Left kidney (tissue), 2 donors: ENCODE measurements around the gene SLC35C1. TPM values are rescaled to one million over a fixed set of nuclear protein-coding genes. Genes with fewer than 3 reads are reported as not detected.

ENCODE experiments used
- DNase-seq: peaks from one replicate; pipeline ENCODE4 v3.0.0-alpha.2; 2013
- polyA plus RNA-seq: library from polyadenylated mRNA; unstranded; fragments of 120-200 nt; gene quantifications from one replicate; pipeline ENCODE4 v1.2.1, GENCODE V29; 2013; ENCODE audit not compliant: insufficient read length

SLC35C1 gene
- polyA plus RNA-seq, 1 donor: 6.4 TPM

- DNase-seq: peak; percentile 92
Observed at GRCh38 chr11:45843158-45843924, 38.4 kb downstream of the SLC35C1 start.

DNA sequence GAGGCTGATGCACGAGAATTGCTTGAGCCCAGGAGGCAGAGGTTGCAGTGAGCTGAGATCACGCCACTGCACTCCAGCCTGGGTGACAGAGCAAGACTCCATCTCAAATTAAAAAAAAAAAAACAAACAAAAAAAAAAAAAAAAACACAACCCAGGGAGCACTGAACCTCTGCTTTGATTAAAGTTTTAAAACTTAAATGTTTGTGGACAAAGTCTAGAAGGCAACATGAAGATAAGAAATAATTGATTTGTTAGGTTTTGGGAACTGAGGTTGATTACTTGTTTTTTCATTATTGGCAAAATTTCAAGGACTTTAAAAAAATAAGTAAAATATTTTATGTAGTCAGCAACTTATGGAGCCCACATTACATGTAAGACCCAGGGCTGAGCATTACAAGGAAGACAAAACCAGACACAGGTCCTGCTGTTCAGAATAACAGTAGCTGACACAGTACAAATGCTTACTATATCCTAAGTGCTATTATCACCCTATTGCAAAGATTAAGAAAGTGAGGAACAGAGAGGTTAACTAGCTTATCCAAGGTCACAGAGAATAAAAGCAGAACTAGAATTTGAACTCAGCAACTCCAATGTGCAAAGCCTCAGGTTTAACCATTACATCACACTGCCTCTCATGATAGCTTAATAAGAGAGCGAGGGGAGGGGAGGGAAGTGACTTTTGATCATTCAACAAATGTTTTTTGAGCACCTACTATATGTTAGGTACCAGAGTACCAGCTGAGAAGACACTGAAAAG, 40.1 kb downstream of the SLC35C1 start:
- DNase-seq: no peak

- no peak for DNase-seq
Observed at GRCh38 chr11:45846174-45846675, 41.3 kb downstream of the SLC35C1 start.

- DNase-seq: peak; percentile 97
Observed at GRCh38 chr11:45846974-45847910, 42.3 kb downstream of the SLC35C1 start, which contains the start of gene CRY2. TSS of gene CRY2 (plus strand) at chr11:45847475. CDS start at chr11:45847491, 16 bp downstream.

- peak; percentile 45 for DNase-seq
Observed at GRCh38 chr11:45847911-45848316, 43.0 kb downstream of the SLC35C1 start.

GRCh38 chr11:45848654-45849081, 43.7 kb downstream of the SLC35C1 start:
- DNase-seq: no peak

- DNase-seq: no peak
Observed at GRCh38 chr11:45850446-45850845, 45.5 kb downstream of the SLC35C1 start.

GRCh38 chr11:45851228-45851627, 46.3 kb downstream of the SLC35C1 start:
- no peak for DNase-seq

DNA sequence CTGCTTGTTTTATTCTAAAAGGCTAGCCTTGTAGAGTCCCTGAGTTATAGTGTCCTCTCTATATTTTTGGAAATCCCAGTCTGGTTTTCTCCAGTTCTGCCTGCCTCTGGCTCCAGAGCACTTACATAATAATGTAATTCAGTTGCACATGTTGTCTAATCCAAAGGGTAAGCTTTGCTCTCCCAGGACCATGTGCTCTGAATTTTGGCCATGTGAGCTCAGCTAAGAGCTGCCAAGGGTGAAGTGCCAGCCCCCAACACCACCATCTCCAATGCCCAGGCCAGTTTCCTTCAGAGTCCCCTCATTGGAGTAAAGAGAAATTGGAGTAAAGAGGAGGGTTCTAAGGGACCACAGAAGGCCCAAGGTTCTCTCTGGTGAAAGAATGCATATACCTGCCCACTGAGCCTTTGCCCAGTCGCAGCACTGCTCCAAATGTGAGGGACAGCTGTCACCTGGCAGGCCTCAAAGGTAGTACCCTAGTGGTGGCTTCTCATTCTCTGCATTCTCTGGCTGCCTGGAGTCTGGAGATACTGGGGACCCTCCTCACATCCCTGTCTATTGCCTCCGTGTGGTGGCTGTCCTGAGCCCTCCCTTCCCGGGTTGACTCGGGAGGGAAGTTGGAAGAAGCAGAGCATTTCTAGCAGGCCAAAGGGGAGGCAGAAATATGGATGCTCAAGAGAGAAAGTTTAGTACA, 47.2 kb downstream of the SLC35C1 start:
- no peak for DNase-seq

GRCh38 chr11:45852712-45853101, 47.8 kb downstream of the SLC35C1 start:
- no peak for DNase-seq

- no peak for DNase-seq
Observed at GRCh38 chr11:45853332-45854219, 48.6 kb downstream of the SLC35C1 start.

DNA sequence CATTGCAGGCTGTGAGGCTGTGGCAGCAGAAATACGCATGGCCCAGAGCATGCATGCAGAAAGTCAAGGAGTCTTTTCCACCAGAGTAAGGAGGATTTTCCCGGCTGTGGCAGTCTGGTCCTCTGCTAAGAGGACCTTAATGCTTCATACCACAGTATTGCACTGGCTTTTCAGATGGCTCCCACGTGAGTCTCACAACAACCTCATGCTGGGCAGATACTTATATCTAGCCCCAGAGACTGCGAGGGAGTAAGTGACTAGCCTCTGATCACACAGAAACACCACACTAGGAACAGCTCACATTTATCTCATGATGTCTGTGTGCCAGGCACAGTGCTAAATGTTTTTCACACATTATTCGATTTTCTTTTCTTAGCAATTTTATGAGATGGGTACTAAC, 50.4 kb downstream of the SLC35C1 start:
- DNase-seq: no peak

- no peak for DNase-seq
Observed at GRCh38 chr11:45856044-45856468, 51.1 kb downstream of the SLC35C1 start.

DNA sequence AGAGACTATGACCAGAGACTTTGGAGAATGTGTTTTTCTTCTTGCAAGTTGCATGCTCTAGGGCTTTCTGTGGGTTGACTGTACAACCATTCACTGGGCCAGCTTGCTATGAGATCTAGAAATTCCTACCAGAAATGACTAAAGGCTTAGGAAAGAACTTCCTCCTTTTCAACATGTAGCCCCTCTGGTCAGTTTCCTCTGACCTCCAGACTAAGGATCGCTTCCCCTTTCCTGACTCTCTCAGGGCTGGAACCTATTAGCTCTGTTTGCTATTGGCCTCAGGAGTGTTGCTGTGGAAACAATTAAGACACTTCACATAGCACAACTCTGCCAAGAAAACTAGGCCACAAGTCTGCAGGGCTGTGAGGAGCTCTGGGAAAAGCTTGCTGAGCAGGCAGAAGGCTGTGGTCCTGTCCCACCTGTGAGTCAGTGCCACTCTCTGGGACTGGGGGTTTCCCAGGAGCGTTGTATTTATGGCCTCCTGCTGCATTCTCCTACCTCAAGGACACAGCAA, 53.1 kb downstream of the SLC35C1 start:
- DNase-seq: no peak

DNA sequence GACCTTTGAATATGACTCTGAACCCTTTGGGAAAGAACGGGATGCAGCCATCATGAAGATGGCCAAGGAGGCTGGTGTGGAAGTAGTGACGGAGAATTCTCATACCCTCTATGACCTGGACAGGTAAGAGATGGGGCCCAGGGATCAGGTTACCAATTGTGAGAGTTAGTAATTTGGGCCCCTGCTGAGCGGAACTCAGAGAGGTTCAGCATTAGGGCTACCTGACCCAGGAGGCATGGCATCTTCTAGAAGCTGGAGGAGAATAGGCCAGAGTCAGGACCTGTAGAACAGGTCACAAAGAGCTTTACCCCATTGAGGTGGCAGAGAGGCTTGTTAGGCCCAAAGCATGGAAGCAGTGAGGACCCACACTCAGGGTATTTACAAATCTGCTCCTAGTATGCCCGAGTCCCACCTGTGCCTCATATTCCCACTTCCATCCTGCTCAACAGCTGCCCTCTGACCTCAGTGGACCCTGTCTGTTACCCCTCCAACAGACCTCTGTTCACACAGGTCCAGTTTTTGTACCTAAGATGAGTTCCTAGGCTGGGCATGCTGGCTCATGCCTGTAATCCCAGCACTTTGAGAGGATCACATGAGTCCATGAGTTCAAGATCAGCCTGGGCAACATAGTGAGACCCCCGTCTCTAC, 53.9 kb downstream of the SLC35C1 start:
- DNase-seq: no peak

DNA sequence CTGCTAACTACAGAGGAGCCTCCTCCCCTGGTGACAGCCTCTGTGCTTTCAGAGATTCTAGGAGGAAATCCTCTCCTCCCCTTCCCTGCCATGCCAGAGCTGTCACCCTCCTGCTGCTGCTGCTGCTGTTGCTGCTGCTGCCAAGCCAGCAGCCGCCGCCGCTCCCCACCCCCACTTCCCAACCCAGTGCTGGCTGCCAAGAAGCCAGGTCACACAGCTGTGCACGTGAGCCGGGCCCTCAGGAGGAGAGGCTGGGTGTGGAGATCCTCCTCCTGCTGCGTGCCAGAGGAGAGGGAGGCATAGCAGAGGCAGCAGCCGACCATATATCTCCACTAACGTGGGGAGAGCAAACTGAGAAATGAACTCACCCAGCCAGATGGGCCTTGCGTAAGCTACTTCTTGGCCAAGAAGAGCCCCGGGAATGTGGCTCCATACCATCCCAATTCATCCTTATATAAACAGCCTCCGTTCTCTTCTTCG, 54.8 kb downstream of the SLC35C1 start:
- peak; percentile 52 for DNase-seq

DNA sequence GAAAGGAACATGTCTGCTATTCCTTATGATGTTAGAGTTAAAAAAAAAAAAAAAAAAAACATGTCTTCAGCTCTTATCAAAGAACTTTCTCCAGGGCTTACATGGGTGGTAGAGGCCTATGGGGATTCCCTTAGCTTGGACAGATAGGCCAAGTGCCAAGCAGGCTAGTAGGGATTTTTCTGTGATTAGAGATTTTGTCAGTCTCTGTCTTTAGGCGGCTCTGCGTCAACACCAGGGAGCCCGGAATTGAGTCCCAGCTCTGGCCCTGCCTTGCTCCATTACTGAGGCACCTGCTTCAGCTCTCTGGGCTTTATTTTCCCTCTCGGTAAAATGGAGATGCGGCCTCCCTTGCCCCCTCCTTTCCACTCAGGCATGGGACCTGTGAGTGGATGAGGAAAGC, 55.4 kb downstream of the SLC35C1 start:
- DNase-seq: no peak

DNA sequence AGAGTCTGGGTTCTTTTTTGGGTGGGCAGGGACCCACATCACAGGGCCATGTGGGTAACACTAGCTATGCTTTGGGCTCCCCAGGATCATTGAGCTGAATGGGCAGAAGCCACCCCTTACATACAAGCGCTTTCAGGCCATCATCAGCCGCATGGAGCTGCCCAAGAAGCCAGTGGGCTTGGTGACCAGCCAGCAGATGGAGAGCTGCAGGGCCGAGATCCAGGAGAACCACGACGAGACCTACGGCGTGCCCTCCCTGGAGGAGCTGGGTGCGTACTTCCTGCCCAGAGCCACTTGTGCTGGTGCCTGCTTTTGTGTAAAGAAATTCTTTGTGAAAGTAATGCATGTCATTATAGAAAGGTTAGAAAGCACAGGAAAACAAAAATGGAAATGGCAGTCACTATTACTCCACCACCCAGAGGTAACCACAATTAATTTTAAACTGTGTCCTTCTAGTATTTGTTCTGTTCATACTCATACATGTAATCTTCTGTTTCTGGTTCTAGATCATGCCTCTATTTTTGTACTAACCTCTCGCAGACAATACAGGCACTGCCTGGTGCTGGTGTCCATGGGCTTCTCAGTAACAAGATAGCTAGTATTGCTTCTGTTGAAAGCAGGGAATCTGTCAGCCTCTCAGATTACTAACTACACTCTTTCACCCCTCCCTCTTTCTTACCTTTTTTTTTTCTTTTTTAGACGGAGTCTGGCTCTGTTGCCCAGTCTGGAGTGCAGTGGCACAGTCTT, 56.0 kb downstream of the SLC35C1 start:
- DNase-seq: no peak
